Measurements from ENCODE around the gene OXER1.

OXER1 gene

DNA sequence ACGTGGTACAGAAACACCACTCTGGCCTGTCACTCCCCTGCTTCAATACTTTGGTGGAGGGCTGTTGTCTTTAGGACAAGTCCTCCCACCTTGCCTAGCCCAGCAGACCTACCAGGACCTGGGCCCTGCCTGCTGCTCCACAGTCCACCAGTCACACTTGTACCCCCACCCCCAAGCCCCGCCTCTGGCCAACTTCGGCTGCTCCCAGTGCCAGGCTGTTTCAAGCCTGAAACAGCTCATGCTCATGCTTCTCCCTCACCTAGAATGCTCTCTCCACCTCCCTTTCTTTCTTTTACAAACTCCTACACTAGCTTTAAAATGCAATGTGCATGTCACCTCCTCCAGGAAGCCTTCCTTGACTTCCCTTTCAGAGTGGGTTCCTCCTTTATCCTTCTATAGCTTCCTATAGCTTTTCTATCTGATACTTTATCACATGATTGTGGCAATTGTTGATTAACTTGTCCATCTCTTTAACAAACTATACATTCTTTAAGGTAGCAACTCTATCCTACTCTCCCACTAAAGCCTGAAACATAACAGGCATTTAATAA, 4.8 kb upstream of the OXER1 start:
- DNase-seq = no peak

DNA sequence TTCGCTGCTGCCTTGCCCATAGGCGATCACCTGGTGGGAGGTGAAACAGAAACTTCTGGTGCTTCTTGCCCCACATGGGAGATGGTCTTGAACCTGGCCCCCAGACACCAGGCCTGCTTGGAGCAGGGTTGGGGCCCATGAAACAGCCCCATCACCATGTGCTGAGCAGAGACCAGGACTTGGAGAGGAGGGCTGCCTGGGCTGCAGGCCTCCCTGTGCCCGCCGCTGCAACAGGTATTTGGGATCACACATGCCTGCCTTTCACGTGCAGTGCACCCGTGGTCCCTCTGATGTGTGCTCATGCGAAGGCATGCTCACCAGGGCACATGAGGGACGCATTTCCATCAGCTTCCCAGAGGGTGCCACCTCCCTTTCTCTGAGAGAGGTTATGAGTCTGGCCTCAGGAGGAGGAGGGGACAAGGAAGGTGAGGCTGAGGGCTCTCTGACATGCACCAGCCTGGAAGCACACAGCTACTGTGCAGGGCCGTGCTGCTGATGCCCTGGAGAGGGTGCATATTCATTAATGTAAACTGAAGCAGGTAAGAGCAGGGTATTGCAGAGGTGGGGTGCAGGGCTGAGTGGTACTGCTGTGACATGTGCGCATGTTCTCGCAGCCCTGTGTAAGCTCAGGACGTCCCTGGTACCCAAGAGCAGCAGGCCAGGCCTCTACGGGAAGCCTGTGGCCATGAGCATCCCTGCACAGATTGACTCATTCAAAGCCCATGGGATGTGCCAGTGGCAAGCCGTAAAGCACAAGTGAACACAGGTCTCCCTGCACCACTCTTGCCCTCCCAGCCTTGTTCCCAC, 4.2 kb upstream of the OXER1 start:
- DNase-seq = no peak

- no peak for DNase-seq
Measured at GRCh38 chr2:42767080-42767898, 3.4 kb upstream of the OXER1 start.

DNA sequence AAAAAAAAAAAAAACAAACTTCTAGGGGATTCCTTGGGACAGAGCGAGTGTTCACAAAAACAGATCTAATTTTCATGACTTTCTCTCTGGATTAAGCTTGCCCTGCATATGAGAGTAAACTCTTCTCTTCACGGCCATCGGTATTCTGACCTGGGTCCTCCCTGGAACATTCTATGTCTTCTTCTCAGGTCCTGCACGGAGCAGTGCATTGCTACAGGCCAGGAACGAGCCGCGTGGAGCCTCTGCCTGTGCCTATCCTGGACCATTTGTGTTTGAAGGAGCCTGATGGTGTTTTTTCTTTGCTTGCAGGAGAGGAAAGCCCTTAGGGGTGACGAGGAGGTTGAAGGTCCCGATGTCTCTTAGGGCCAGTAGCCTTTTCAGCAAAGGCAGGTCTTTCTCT, 1.8 kb upstream of the OXER1 start:
- DNase-seq = no peak

DNA sequence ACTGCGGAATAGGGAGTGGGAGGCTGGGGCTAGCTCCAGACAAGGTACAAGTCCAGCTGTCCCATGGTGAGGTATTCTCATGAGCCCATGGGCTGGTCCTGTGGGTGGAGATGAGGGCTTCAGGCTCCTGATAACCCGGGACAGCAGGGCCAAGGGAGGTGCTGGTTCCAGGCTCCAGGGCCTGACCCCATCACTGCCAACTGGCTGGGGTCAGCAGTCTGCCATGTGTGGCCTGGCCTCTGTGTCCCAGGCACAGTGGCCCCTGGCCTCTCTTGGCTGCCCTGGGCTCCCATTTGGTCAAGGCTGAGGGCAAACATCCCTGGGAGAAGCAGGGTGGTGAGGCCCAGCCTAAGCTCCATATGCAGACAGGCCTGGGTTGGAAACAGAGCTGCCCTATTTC, 966 bp upstream of the OXER1 start:
- no peak for DNase-seq

- no peak for DNase-seq
Measured at GRCh38 chr2:42762823-42763804, 821 bp downstream of the OXER1 start.

DNA sequence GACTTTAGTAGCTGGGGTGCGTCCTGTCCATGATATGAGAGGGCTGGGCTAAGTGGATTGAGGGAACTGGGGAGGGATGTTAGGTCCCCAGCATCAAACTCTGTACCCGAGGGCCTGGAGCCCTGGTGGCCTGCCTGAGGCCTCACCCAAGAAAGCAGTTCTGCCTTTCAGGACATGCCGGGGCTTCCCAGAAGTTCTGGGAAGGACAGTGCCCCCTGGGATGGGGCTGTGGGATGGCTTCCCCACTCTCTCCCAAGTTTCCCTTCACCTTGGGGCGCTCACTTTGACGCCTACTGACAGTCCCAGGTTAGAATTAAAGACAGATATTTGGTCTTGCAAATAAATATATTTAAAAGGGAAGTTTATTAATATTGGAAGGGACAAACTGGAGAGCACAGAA, 1.8 kb downstream of the OXER1 start:
- no peak for DNase-seq

GRCh38 chr2:42761554-42761953, 2.4 kb downstream of the OXER1 start:
- DNase-seq = no peak

DNA sequence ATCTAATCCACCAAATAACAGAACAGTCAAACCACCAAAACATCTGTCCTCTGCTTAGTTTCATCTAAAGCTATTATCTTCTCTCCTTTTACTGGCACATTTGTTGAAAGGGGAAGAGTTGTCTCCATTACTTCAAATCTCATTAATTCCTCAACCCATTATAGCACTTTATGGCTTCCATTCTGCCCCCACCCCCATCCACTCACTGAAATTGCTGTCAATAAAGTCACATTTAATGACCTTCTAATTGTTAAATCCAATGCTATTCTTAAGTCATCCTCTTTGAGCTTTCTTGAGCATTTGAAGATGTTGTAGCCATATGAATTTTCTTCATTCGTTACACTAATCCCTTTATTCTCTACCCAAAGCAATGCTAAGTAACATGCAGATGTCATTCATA, 5.2 kb downstream of the OXER1 start:
- no peak for DNase-seq

GRCh38 chr2:42757981-42758740, 5.8 kb downstream of the OXER1 start:
- DNase-seq = no peak

GRCh38 chr2:42756966-42757513, 6.9 kb downstream of the OXER1 start:
- no peak for DNase-seq

- no peak for DNase-seq
Measured at GRCh38 chr2:42756150-42756775, 7.7 kb downstream of the OXER1 start.

- no peak for DNase-seq
Measured at GRCh38 chr2:42755191-42755880, 8.6 kb downstream of the OXER1 start.

DNA sequence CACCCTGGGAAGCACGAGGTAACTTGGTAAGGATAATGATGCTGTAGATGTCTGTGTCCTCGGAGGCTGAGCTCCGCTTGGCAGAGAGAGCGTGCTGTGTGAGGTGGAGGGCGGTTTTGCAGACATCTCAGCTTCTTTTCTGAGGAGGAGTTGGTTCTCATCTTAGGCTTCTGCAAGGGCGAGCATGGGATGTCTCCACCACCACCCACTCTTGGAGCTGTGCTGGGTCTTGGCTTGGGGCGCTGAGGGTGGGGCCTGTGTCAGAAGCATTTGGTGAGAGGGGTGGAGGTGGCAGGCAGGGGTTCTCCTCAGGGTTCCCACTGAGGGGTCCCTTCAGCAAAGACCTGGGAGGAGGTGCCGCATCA, 9.2 kb downstream of the OXER1 start:
- no peak for DNase-seq

DNA sequence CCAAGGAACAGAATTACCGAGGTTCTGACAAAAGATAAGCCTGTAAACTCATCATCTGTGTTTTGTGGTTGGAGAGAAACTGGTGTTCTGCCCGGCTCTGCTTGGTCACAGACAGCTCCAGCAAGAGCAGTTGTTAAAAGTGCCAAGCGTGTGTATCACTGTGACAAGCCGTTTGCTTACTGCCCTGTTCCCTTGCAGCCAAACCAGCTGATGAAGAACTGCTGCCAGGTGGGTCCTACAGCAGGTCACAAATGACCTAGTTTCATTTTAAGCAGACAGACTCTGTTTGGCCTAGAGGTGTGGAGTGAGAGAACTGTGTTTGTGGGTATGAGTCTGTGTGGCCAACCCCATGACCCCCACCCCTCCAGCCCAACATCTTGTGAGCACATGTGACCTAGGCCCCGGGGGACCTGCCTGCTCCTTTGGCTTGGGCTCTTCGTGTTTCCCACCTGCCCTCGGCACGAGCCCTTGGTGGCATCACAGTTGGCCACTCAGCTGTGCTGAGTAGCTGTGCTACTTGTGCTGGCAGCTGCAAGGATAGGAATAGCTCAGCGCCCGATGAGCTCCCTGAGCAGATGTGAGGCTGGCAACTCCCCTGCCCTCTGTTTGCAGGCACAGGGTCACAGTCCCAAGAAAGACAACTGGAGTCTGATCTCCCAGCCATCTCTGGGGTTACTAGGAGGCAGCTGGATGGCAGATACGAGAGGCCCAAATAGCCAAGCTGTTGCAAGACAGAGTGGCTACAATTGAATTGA, 9.7 kb downstream of the OXER1 start:
- DNase-seq = no peak

- no peak for DNase-seq
Measured at GRCh38 chr2:42752816-42753813, 10.8 kb downstream of the OXER1 start.

DNA sequence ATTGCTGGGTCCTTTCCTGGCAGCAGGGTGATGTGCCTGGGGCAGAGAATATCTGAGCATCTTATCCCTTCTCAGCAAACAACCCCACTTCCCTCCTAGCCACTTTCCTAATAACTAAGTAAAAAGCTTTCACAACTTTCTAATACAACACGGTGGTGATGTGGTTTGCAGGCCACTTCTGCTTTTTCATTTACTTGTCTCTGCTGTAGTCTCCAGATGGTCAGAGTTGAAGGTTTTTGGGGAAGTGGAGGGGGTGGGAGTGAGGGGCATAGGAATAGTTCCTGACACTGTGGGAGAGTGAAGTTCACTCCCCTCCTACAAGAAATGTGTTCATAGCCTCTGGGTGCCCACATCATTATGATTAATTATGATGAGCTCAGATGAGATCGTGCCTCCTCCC, 11.6 kb downstream of the OXER1 start:
- no peak for DNase-seq

GRCh38 chr2:42748840-42749239, 15.1 kb downstream of the OXER1 start:
- DNase-seq = no peak

- no peak for DNase-seq
Measured at GRCh38 chr2:42747422-42747821, 16.5 kb downstream of the OXER1 start.

All from cortex of kidney (tissue), 1 donor.